Peyer's patch (tissue), 4 donors: ENCODE results near the gene KIF23.

Source experiments
- CTCF ChIP-seq, 6 experiments: fragments of 450-650 bp in 4 of 6; fragments of 200-600 bp in 2 of 6; sonication (generic) in 1 of 6; IDR thresholded peaks; one replicate each; pipeline ENCODE4 v1.5.1; 2017 to 2019; ENCODE audit warnings: antibody characterized with exemption in 6 of 6, mild to moderate bottlenecking in 3 of 6, moderate library complexity in 1 of 6
- POLR2A ChIP-seq, 2 donors: fragments of 450-650 bp; IDR thresholded peaks; one replicate each; pipeline ENCODE4 v1.5.1; 2017; ENCODE audit warnings: antibody characterized with exemption in 2 of 2, mild to moderate bottlenecking in 2 of 2, moderate library complexity in 2 of 2

- TF ChIP-seq POLR2A (IDR thresholded peaks at IDR 0.05) (no peak), CTCF (IDR thresholded peaks at IDR 0.05) (no peak)
Observed at GRCh38 chr15:69454953-69455352, 40.8 kb downstream of the KIF23 start.
